HG03025 (cell line): ENCODE results near the gene POLR1A.

Experiments
- ATAC-seq: cut with Tn5 transposase; IDR thresholded peaks from one replicate; pipeline ENCODE4 v1.9.1; 2021; ENCODE audit warnings: mild to moderate bottlenecking, moderate library complexity; ENCODE audit not compliant: unreplicated experiment, low FRiP score

POLR1A gene

GRCh38 chr2:85987266-85988174 is 118.2 kb downstream of the POLR1A start:
- ATAC-seq = no peak

- ATAC-seq = no peak
These were observed 119.6 kb downstream of the POLR1A start for GRCh38 chr2:85986121-85986520.

- no peak for ATAC-seq
These were observed 120.9 kb downstream of the POLR1A start for GRCh38 chr2:85984788-85985187.

- no peak for ATAC-seq
These were observed 121.9 kb downstream of the POLR1A start for GRCh38 chr2:85983766-85984165.

- ATAC-seq = no peak
These were observed 124.0 kb downstream of the POLR1A start for GRCh38 chr2:85981579-85982247.

GRCh38 chr2:85978883-85979780 is 126.6 kb downstream of the POLR1A start:
- no peak for ATAC-seq

- no peak for ATAC-seq
These were observed 129.4 kb downstream of the POLR1A start for GRCh38 chr2:85976106-85976920.

GRCh38 chr2:85975581-85975980 is 130.1 kb downstream of the POLR1A start:
- ATAC-seq = no peak

- no peak for ATAC-seq
These were observed 131.3 kb downstream of the POLR1A start for GRCh38 chr2:85974390-85974789.

- ATAC-seq = no peak
These were observed 133.3 kb downstream of the POLR1A start for GRCh38 chr2:85972355-85972754.

GRCh38 chr2:85971366-85971765 is 134.3 kb downstream of the POLR1A start:
- no peak for ATAC-seq
